HCT116 (cell line): ENCODE results near the gene SLC5A4. TPM values are rescaled to one million over a fixed set of nuclear protein-coding genes. Genes with fewer than 3 reads are reported as not detected.

Source experiments
- ATAC-seq: fragments of 200-7000 bp; cut with Tn5 transposase; 2 replicates; pipeline ENCODE4 v1.9.1; 2020; ENCODE audit warnings: mild to moderate bottlenecking, moderate library complexity
- BruUV-seq: library from RNA; stranded (reverse); fragments of 400-500 nt; replicated peaks from 2 replicates; lab custom pipeline; 2021; lab: Mats Ljungman, UMichigan
- CTCF ChIA-PET: fragments of 300-600 bp; sonication (Branson Sonifier 250); formaldehyde crosslinking; loops from one replicate; lab custom pipeline; 2021; ENCODE audit warnings: antibody characterized with exemption; lab: Charles Lee
- POLR2A ChIA-PET: fragments of 300-600, 350-600 bp; sonication (Branson Sonifier 250); formaldehyde crosslinking; loops from one replicate; lab custom pipeline; 2021; ENCODE audit warnings: antibody characterized with exemption; lab: Charles Lee
- RAD21 ChIA-PET, 2 experiments: fragments of 300-600 bp; sonication (Branson Sonifier 250); formaldehyde crosslinking; loops; one replicate each; lab custom pipeline; 2023; ENCODE audit warnings: low total read pairs in 2 of 2; ENCODE audit not compliant: uncharacterized antibody in 2 of 2, unreplicated experiment in 2 of 2, low non-redundant PET in 1 of 2; lab: Charles Lee
- DNase-seq: peaks from one replicate; pipeline ENCODE4 v3.0.0-alpha.2; 2010; ENCODE audit warnings: low read depth, low spot score
- H2AFZ ChIP-seq: fragments of 200-600 bp; shearing (Covaris generic), sonication (generic); 2 replicates; pipeline ENCODE4 v1.6.1; 2017; ENCODE audit warnings: low read depth, mixed run types, mixed read lengths, antibody characterized with exemption, low read length; ENCODE audit not compliant: poor library complexity, severe bottlenecking
- H3K27ac ChIP-seq: 2 replicates; pipeline ENCODE4 v1.5.1; 2012; ENCODE audit warnings: low read depth, low read length
- H3K27me3 ChIP-seq: fragments of 200-600 bp; sonication (generic); 2 replicates; pipeline ENCODE4 v1.6.1; 2016; ENCODE audit warnings: mixed run types, low read length, mixed read lengths; ENCODE audit not compliant: insufficient read depth
- H3K36me3 ChIP-seq, 2 experiments: fragments of 200-500 bp in 1 of 2; fragments of 200-600 bp in 1 of 2; sonication (Bioruptor generic) in 1 of 2; sonication (generic) in 1 of 2; 2 replicates each; pipeline versions ENCODE4 v1.5.1 to v1.6.1; 2014 to 2016; ENCODE audit warnings: low read length in 2 of 2, inconsistent platforms in 1 of 2, mixed read lengths in 1 of 2, mixed run types in 1 of 2; ENCODE audit not compliant: insufficient read depth in 2 of 2, control insufficient read depth in 1 of 2
- H3K4me1 ChIP-seq, 2 experiments: fragments of 200-600 bp in 1 of 2; sonication (generic) in 1 of 2; 2 replicates each; pipeline versions ENCODE4 v1.5.1 to v1.6.1; 2012 to 2017; ENCODE audit warnings: low read length in 2 of 2, inconsistent platforms in 1 of 2, mild to moderate bottlenecking in 1 of 2, mixed read lengths in 1 of 2, mixed run types in 1 of 2, moderate library complexity in 1 of 2; ENCODE audit not compliant: insufficient read depth in 2 of 2, control insufficient read depth in 1 of 2
- H3K4me2 ChIP-seq: fragments of 200-600 bp; sonication (generic); 2 replicates; pipeline ENCODE4 v1.6.1; 2017; ENCODE audit warnings: mixed run types, low read length, mixed read lengths
- H3K4me3 ChIP-seq, 2 experiments: fragments of 200-600 bp in 1 of 2; sonication (generic) in 1 of 2; replicated peaks in 1 of 2; 2 replicates each; pipeline ENCODE4 v1.5.1; 2011 to 2016; ENCODE audit warnings: low read length in 2 of 2, control low read depth in 1 of 2, low read depth in 1 of 2, mild to moderate bottlenecking in 1 of 2, mixed read lengths in 1 of 2, mixed run types in 1 of 2
- H3K79me2 ChIP-seq: fragments of 200-600 bp; sonication (generic); 2 replicates; pipeline ENCODE4 v1.6.1; 2017; ENCODE audit warnings: mild to moderate bottlenecking, mixed run types, low read length, moderate library complexity, mixed read lengths; ENCODE audit not compliant: insufficient read depth
- H3K9ac ChIP-seq: fragments of 200-600 bp; sonication (generic); 2 replicates; pipeline ENCODE4 v1.6.1; 2016; ENCODE audit warnings: low read length, mixed read lengths
- H3K9me2 ChIP-seq: fragments of 200-600 bp; sonication (generic), shearing (Covaris generic); 2 replicates; pipeline ENCODE4 v1.6.1; 2017; ENCODE audit warnings: mixed run types, mild to moderate bottlenecking, moderate library complexity; ENCODE audit not compliant: insufficient read depth
- H3K9me3 ChIP-seq, 2 experiments: fragments of 200-500 bp in 1 of 2; fragments of 200-600 bp in 1 of 2; sonication (Bioruptor generic) in 1 of 2; sonication (generic) in 1 of 2; 2 replicates each; pipeline ENCODE4 v1.6.1; 2014 to 2017; ENCODE audit warnings: low read length in 2 of 2, mixed read lengths in 2 of 2, inconsistent platforms in 1 of 2, low read depth in 1 of 2, mild to moderate bottlenecking in 1 of 2, mixed run types in 1 of 2, moderate library complexity in 1 of 2; ENCODE audit not compliant: control insufficient read depth in 1 of 2, insufficient read depth in 1 of 2
- H4K20me1 ChIP-seq: fragments of 200-600 bp; sonication (generic), shearing (Covaris generic); 2 replicates; pipeline ENCODE4 v1.6.1; 2017; ENCODE audit warnings: mixed run types, mild to moderate bottlenecking, moderate library complexity; ENCODE audit not compliant: insufficient read depth
- CBX3 ChIP-seq: IDR thresholded peaks from 2 replicates; pipeline ENCODE4 v1.6.1; 2012; ENCODE audit warnings: low read depth
- EGR1 ChIP-seq: IDR thresholded peaks from 2 replicates; pipeline ENCODE4 v1.6.1; 2012; ENCODE audit warnings: low read depth
- ELF1 ChIP-seq: IDR thresholded peaks from 2 replicates; pipeline ENCODE4 v1.6.1; 2012; ENCODE audit warnings: low read depth, borderline replicate concordance
- FOSL1 ChIP-seq: IDR thresholded peaks from 2 replicates; pipeline ENCODE4 v1.6.1; 2012; ENCODE audit warnings: low read depth
- POLR2A ChIP-seq: IDR thresholded peaks from 2 replicates; pipeline ENCODE4 v1.7.0; 2011; ENCODE audit warnings: borderline replicate concordance; ENCODE audit not compliant: insufficient read depth, insufficient read length; ENCODE audit errors: extremely low read depth
- POLR2AphosphoS5 ChIP-seq: IDR thresholded peaks from 2 replicates; pipeline ENCODE4 v1.6.1; 2011; ENCODE audit warnings: mild to moderate bottlenecking, low read depth, low read length, moderate library complexity
- RAD21 ChIP-seq: IDR thresholded peaks from 2 replicates; pipeline ENCODE4 v1.6.1; 2012; ENCODE audit warnings: low read depth, mild to moderate bottlenecking
- SIN3A ChIP-seq: IDR thresholded peaks from 2 replicates; pipeline ENCODE4 v1.6.1; 2012; ENCODE audit warnings: low read depth
- SP1 ChIP-seq: IDR thresholded peaks from 2 replicates; pipeline ENCODE4 v1.6.1; 2012; ENCODE audit warnings: low read depth
- SRF ChIP-seq: IDR thresholded peaks from 2 replicates; pipeline ENCODE4 v1.6.1; 2012; ENCODE audit warnings: low read depth
- TCF7L2 ChIP-seq: IDR thresholded peaks from 2 replicates; pipeline ENCODE4 v1.7.0; 2011; ENCODE audit warnings: borderline replicate concordance, inconsistent platforms; ENCODE audit not compliant: insufficient read depth, insufficient read length; ENCODE audit errors: extremely low read depth
- YY1 ChIP-seq: IDR thresholded peaks from 2 replicates; pipeline ENCODE4 v1.6.1; 2011; ENCODE audit warnings: low read length, low read depth, moderate library complexity, mild to moderate bottlenecking; ENCODE audit not compliant: insufficient replicate concordance; ENCODE audit errors: extremely low read depth
- ZFX ChIP-seq: fragments of 450-650 bp; IDR thresholded peaks from 2 replicates; pipeline ENCODE4 v1.6.1; 2017
- ZNF274 ChIP-seq: fragments of 200-500 bp; sonication (Bioruptor generic); IDR thresholded peaks from 2 replicates; pipeline ENCODE4 v1.6.1; 2014; ENCODE audit warnings: mild to moderate bottlenecking, low read depth, low read length, inconsistent platforms
- intact Hi-C: fragments of 100-400 bp; cut with micrococcal nuclease; formaldehyde crosslinking; loops from 2 replicates; pipeline ENCODE4 v1.10.0; 2022
- total RNA-seq: library from RNA; stranded (reverse); gene quantifications from one replicate; pipeline ENCODE4 v1.2.1, GENCODE V29; 2021; ENCODE audit not compliant: unreplicated experiment
- TF ChIP-seq, protein P1 (sequence below): IDR thresholded peaks from 2 replicates; pipeline ENCODE4 v1.6.1; 2012
- TF ChIP-seq, protein P2 (sequence below): IDR thresholded peaks from 2 replicates; pipeline ENCODE4 v1.6.1; 2012; ENCODE audit warnings: low read depth
- TF ChIP-seq, protein P3 (sequence below): IDR thresholded peaks from 2 replicates; pipeline ENCODE4 v1.6.1; 2011; ENCODE audit warnings: mild to moderate bottlenecking, low read length, moderate library complexity; ENCODE audit not compliant: insufficient replicate concordance; ENCODE audit errors: extremely low read depth
- TF ChIP-seq, protein P4 (sequence below): IDR thresholded peaks from 2 replicates; pipeline ENCODE4 v1.6.1; 2012

Gene SLC5A4
- total RNA-seq, 1 experiment from 2014 or later, result 0.22 TPM

DNA sequence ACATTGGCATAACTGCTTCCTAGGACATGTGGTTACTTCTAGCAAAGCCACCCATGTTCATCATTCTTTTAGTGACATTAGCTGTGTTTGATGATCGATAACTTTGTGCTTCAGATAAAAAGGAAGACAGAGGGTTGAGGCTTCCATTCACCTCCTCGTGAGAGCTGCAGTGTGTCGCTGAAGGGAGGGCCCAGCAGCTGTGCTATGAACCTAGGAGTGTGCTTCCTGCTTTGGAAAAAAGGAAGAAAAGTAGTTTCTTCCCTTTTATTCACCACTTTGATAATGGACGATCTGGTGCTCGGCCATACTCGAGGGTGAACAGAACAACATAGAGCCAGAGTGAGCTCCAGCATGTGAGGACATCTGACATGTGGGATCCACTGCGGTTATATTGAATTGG is 44.1 kb downstream of the SLC5A4 start:
- no peak for ATAC-seq
- H3K36me3 ChIP-seq, result peaks cover 0 to 4% of the 10 kb centered on the region in 2 experiments; a peak in 2 of 4 replicates
- no peak overlapping the region for H3K4me2 ChIP-seq
- H3K9me3 ChIP-seq, result no peaks in the 10 kb centered on the region
- RAD21 ChIA-PET, result no interaction called here
- no peak for TF ChIP-seq SP1
- TF ChIP-seq, protein P1, sequence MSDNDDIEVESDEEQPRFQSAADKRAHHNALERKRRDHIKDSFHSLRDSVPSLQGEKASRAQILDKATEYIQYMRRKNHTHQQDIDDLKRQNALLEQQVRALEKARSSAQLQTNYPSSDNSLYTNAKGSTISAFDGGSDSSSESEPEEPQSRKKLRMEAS, result no peak
- TF ChIP-seq, protein P2, sequence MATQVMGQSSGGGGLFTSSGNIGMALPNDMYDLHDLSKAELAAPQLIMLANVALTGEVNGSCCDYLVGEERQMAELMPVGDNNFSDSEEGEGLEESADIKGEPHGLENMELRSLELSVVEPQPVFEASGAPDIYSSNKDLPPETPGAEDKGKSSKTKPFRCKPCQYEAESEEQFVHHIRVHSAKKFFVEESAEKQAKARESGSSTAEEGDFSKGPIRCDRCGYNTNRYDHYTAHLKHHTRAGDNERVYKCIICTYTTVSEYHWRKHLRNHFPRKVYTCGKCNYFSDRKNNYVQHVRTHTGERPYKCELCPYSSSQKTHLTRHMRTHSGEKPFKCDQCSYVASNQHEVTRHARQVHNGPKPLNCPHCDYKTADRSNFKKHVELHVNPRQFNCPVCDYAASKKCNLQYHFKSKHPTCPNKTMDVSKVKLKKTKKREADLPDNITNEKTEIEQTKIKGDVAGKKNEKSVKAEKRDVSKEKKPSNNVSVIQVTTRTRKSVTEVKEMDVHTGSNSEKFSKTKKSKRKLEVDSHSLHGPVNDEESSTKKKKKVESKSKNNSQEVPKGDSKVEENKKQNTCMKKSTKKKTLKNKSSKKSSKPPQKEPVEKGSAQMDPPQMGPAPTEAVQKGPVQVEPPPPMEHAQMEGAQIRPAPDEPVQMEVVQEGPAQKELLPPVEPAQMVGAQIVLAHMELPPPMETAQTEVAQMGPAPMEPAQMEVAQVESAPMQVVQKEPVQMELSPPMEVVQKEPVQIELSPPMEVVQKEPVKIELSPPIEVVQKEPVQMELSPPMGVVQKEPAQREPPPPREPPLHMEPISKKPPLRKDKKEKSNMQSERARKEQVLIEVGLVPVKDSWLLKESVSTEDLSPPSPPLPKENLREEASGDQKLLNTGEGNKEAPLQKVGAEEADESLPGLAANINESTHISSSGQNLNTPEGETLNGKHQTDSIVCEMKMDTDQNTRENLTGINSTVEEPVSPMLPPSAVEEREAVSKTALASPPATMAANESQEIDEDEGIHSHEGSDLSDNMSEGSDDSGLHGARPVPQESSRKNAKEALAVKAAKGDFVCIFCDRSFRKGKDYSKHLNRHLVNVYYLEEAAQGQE, result no peak
- no peak for TF ChIP-seq CBX3
- TF ChIP-seq POLR2AphosphoS5, result no peak
- TF ChIP-seq POLR2A, result no peak
- TF ChIP-seq, protein P3, sequence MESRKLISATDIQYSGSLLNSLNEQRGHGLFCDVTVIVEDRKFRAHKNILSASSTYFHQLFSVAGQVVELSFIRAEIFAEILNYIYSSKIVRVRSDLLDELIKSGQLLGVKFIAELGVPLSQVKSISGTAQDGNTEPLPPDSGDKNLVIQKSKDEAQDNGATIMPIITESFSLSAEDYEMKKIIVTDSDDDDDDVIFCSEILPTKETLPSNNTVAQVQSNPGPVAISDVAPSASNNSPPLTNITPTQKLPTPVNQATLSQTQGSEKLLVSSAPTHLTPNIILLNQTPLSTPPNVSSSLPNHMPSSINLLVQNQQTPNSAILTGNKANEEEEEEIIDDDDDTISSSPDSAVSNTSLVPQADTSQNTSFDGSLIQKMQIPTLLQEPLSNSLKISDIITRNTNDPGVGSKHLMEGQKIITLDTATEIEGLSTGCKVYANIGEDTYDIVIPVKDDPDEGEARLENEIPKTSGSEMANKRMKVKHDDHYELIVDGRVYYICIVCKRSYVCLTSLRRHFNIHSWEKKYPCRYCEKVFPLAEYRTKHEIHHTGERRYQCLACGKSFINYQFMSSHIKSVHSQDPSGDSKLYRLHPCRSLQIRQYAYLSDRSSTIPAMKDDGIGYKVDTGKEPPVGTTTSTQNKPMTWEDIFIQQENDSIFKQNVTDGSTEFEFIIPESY, result no peak
- no peak for TF ChIP-seq RAD21
- TF ChIP-seq ZNF274, result no peak
- TF ChIP-seq YY1, result no peak
- no peak for TF ChIP-seq SIN3A
- TF ChIP-seq TCF7L2, result no peak
- TF ChIP-seq ELF1, result no peak
- no peak for TF ChIP-seq SRF
- no peak for TF ChIP-seq EGR1
- no peak for TF ChIP-seq ZFX
- TF ChIP-seq FOSL1, result no peak
- TF ChIP-seq, protein P4, sequence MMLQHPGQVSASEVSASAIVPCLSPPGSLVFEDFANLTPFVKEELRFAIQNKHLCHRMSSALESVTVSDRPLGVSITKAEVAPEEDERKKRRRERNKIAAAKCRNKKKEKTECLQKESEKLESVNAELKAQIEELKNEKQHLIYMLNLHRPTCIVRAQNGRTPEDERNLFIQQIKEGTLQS, result no peak
- no peaks in the 10 kb centered on the region for H3K79me2 ChIP-seq
- CTCF ChIA-PET, result interaction anchor here (1.4 kb wide), 1 partner anchor 55 kb away, joined by 3 read pairs; no protein-coding TSS in a partner anchor
- peaks cover 12 to 13% of the 10 kb centered on the region in 2 experiments; a peak in 3 of 4 replicates for H3K4me1 ChIP-seq
- no peaks in the 10 kb centered on the region for H3K9me2 ChIP-seq
- intact Hi-C loops, result no loop called here
- H3K4me3 ChIP-seq, result no peak overlapping the region
- no peak for DNase-seq
- H2AFZ ChIP-seq, result no peak overlapping the region
- POLR2A ChIA-PET, result no interaction called here
- no TSS peak for BruUV-seq
- H4K20me1 ChIP-seq, result no peaks in the 10 kb centered on the region
- no peak overlapping the region for H3K27ac ChIP-seq
- no peak overlapping the region for H3K9ac ChIP-seq
- H3K27me3 ChIP-seq, result no peaks in the 10 kb centered on the region
